Eye (tissue), 1 donor: ENCODE results near the gene EVX2.

Source experiments
- DNase-seq: peaks from one replicate; pipeline ENCODE4 v3.0.0-alpha.2; 2015

The EVX2 gene

DNA sequence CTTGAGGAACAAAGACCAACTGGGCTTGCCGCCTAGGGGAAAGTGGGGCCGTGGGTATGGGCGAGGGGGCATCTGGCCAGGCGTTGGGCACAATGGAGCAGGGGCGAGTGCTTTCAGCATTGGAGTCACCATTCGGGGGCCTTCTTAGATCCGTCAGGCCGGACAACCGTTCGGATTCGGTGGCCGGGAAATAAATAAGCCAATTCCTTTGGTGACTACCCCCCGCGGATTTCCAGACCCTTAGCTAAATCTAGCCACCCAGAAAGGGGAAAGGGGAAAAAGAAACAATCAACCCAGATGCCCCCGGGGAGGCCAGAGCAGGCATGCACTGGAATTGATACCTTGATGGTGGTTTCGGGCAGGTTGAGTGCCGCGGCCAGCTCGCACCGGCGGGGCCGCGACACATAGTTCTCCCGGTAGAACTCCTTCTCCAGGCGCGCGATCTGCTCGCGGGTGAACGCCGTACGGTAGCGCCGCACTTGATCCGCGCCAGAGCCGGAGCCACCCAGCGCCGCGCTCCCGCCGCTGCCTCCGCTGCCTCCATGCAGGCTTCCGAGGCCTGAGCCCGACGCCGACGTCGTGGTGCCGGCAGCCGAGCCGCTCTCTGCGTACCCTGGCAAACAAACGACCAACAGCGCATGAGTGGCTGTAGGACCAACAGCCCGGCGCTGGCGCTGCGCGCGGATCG lies 1.8 kb downstream of the EVX2 start:
- DNase-seq, result no peak

DNA sequence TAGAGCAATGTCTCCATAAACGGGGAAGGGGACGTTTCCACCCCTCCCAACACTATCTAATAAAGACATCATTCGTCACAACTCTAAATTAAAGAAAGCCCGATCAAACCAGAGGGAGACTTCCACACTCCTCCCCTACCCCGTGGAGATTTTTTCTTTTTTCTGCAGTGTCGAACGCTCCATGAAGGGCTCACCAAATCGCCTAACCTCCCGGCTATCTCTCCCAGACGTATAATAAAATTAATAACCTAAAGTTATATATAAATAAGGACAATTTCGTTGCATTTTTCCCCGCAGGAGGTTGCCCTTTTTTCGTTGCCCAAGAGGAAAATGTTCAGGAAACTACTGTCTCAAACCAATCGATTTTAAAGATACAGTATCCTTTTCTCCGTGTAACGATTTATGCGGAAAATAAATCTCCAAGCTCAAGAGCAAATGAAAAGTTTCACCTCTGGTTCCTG lies 2.4 kb downstream of the EVX2 start:
- DNase-seq, result peak; percentile 84

DNA sequence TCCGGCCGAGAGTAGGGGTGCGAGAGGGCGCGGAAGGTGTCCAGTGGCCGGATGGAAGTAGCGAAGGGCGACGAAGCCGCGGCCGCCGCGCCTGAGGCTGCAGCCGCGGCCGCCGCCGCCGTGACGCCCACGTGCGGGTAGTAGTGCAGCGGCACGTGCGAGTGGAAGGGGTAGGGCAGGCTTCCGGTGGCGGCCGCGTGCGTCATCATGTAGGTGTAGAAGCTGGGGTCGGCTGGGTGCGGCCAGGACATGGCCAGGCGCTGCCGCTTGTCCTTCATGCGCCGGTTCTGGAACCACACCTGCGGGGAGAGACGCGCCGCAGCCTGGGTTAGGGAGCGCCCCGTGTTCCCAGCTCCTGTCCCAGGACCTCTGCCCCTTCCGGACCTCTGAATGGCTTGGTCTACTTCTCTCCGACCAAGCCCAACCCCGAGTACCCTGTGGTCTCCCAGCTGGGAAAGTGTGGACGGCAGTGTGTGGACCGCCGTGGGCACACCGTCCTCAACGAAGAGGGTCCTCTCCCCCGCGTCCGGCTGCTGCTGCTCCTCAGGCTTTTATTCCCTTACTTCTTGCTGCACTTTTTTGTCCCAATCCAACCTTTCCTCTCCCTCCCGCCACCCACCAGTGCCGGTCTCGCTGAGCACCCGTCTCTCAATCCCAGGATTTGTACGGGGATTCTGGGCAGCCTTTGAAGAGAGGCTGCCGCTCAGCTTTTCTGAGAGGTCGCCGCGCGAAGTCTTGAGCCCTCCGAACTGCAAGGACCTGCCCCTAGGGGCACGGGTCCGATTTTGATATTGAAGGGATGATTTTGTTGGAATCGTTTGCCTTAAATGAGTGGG lies 3.0 kb downstream of the EVX2 start:
- no peak for DNase-seq

DNA sequence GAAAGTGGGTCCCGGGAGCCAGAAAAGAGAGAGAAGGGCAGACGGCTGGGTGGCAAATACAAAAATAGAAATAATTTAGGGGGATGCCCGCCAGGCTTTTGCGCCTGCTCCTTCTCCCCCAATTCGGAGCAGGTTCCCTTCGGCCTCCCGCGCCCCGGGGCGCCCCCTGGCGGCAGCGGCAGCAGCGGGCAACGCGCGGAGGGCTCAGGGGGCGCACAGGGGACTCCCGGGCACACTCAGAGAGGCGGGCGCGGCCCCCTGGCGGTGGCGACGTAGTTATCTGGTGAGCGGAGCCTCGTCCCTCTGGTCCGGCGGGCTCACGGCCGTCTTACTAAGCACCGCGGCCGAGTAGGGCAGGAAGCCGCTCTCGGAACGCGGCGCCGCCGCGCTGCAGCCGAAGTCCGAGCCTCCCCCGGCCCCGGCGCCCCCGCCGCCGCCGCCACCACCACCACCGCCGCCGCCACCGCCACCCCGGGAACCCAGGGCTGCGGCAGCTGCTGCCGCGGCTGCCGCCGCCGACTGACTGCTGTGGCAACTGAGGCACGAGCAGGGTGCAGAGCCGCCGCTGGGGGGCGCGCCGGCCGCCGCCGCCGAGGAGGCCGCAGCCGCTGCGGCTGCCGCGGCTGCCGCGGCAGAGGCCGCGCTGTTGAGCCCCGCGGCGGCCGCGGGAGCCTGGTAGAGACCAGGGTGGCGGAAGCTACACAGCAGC lies 3.8 kb downstream of the EVX2 start:
- peak; percentile 76 for DNase-seq

- peak; percentile 59 for DNase-seq
Observed at GRCh38 chr2:176079285-176079830, 4.4 kb downstream of the EVX2 start.

DNA sequence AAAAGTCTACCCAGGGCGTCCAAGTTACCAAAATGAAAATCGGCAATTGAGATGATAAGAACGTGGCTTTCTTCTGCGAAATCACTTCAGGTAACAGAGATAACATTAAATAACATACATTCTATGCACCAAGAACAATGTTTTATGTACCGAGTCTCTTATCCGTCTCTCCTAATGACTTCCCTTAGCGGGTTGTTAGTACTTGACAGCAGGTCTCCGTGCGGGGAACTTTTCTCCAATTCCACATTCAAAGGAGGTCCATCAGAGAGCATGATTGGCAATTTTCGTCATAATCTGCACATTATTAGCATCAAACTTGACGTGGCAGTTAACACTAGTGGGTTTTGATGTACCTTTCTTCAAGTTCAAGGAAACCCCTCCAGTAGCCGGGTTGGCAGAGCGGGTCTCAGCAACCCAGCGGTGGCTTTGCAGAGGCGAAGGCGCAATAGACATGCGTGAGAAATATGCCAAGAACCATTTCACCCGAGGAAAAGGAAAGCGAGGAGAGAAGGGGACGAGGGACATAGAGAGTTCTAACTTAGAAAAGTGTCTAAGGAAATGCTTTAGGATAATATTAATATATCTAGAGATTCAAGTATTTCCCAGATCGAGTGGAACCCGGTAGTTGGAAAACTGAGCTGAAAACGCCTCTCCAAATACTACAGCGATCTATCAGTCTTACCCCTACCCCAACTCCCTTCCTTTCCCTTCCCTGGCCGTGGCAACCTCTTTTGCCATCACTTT lies 5.0 kb downstream of the EVX2 start:
- DNase-seq, result peak; percentile 75

- DNase-seq, result peak; percentile 64
Observed at GRCh38 chr2:176076796-176077195, 7.0 kb downstream of the EVX2 start.

DNA sequence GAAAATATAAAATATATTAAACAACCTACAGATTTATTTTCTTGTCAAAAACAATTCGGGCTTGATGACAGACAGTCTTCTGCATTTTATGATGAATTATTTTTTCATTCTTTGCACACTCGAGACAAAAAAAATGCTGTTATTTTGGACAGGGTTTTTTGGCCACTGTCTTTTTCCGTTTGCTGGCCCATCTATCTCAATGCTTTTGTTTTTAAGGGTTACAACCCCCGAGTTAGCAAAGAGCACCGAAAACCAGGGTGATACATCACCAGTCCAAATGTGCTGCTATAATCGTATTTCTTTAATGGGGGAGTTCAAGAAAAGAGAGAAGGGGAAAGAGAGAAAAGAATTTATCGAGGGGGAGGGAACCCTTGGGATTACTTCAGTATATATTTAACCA lies 7.7 kb downstream of the EVX2 start:
- no peak for DNase-seq

DNA sequence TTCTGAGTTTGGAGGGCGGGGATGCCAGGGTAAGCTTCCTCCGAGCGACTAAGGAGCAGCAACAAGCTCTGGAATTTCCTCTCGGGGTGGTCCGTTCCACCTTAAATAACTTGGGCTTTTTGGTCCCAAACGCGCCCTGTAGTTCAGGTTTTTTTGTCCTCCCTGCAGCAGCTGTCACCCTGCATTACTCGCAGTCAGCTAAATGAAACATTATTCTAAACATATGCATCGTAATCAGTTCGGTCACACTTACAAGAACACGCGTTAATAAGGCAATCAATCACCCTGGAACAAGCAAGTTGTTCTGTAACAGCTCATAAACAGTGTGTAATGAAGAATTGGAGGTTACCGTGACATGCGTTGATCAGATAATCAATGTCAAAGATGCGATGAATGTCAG lies 8.3 kb downstream of the EVX2 start:
- DNase-seq, result peak; percentile 88

- no peak for DNase-seq
Observed at GRCh38 chr2:176074919-176075425, 8.8 kb downstream of the EVX2 start.

- DNase-seq, result peak; percentile 49
Observed at GRCh38 chr2:176072951-176073904, 10.5 kb downstream of the EVX2 start.

DNA sequence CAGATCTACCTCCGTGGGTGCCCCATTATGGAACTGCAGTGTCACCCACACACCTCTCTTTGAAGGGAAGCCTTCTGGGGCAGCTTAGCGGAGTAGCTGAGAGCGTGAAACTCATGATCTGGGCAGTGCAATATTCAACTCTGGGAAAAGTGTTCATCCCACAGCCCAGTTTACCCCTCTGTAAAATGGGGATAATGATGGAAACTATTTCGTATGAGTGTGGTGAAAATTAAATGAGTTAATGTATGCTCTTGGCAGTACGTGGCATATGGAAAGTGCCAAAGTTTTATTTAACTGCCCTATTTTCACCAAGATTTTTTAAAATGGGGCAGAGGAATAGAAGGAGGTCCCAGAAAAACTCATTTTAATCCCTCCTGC lies 11.5 kb downstream of the EVX2 start:
- peak; percentile 16 for DNase-seq

- peak; percentile 47 for DNase-seq
Observed at GRCh38 chr2:176071330-176072291, 12.2 kb downstream of the EVX2 start.

- DNase-seq, result peak; percentile 56
Observed at GRCh38 chr2:176068419-176068832, 15.3 kb downstream of the EVX2 start.

- DNase-seq, result no peak
Observed at GRCh38 chr2:176067589-176068418, 16.0 kb downstream of the EVX2 start.

GRCh38 chr2:176066645-176067588 lies 16.8 kb downstream of the EVX2 start:
- DNase-seq, result peak; percentile 70

- peak; percentile 15 for DNase-seq
Observed at GRCh38 chr2:176063958-176064357, 19.8 kb downstream of the EVX2 start.

DNA sequence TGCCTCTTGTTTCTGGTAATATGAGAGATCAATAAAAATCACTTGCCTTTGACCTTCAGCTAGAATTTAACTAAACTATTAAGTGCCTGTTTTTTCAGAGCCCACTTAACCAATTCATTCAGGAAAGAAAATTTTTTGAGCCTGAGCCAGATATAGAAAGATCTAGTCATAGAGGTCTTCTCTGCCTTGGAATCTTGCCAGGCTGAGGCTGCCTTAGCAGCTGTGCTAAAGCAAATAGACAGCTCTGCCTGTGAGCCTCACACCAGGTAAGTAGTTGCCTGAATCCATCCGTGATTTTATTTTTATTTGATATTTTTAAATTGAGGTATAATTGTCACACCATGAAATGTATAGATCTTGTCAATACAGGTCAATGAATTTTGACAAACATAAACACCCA lies 27.4 kb downstream of the EVX2 start:
- no peak for DNase-seq
